WTC11 (cell line): Measurements from ENCODE around the gene ATP13A1. TPM values are rescaled to one million over a fixed set of nuclear protein-coding genes. Genes with fewer than 3 reads are reported as not detected.

ENCODE experiments used
- ATAC-seq: fragments of 200-7000 bp; cut with Tn5 transposase; 2 replicates; pipeline ENCODE4 v1.10.0; 2021; ENCODE audit warnings: mild to moderate bottlenecking, moderate library complexity
- CTCF ChIA-PET: fragments of 300-600 bp; sonication (Branson Sonifier 250); formaldehyde crosslinking; loops from one replicate; lab custom pipeline; 2021; ENCODE audit warnings: antibody characterized with exemption; lab: Charles Lee
- POLR2A ChIA-PET: fragments of 350-600 bp; sonication (Branson Sonifier 250); formaldehyde crosslinking; loops from one replicate; lab custom pipeline; 2021; ENCODE audit warnings: antibody characterized with exemption; lab: Charles Lee
- DNase-seq: peaks from one replicate; pipeline ENCODE4 v3.0.0; 2021; ENCODE audit warnings: low spot score
- H3K27ac Mint-ChIP-seq: 2 replicates; pipeline ENCODE4 v1.8.0; 2021; ENCODE audit warnings: mixed read lengths
- H3K27me3 Mint-ChIP-seq: 2 replicates; pipeline ENCODE4 v1.8.0; 2021; ENCODE audit warnings: low read depth, mild to moderate bottlenecking, moderate library complexity, mixed read lengths
- H3K36me3 Mint-ChIP-seq: 2 replicates; pipeline ENCODE4 v1.8.0; 2021; ENCODE audit warnings: mixed read lengths
- H3K4me1 Mint-ChIP-seq: 2 replicates; pipeline ENCODE4 v1.8.0; 2022; ENCODE audit warnings: mixed read lengths
- H3K4me3 Mint-ChIP-seq: 2 replicates; pipeline ENCODE4 v1.8.0; 2021; ENCODE audit warnings: mild to moderate bottlenecking, moderate library complexity, mixed read lengths
- H3K9me3 Mint-ChIP-seq: 2 replicates; pipeline ENCODE4 v1.8.0; 2021; ENCODE audit warnings: mixed read lengths
- CREB1 ChIP-seq: sonication (generic); formaldehyde crosslinking; IDR thresholded peaks from 2 replicates; pipeline ENCODE4 v1.8.0; 2023; ENCODE audit warnings: mild to moderate bottlenecking, missing genetic modification reagents
- FOXJ3 ChIP-seq: sonication (generic); formaldehyde crosslinking; IDR thresholded peaks from 2 replicates; pipeline ENCODE4 v1.9.0; 2021; ENCODE audit warnings: missing genetic modification reagents, mild to moderate bottlenecking, borderline replicate concordance
- IRF2 ChIP-seq: sonication (generic); formaldehyde crosslinking; IDR thresholded peaks from 2 replicates; pipeline ENCODE4 v1.8.0; 2022; ENCODE audit warnings: low read depth, missing genetic modification reagents, borderline replicate concordance
- NFYB ChIP-seq: sonication (generic); formaldehyde crosslinking; conservative IDR thresholded peaks from 2 replicates; pipeline ENCODE4 v1.8.0; 2022; ENCODE audit warnings: low read depth, missing genetic modification reagents
- RELA ChIP-seq: sonication (generic); formaldehyde crosslinking; IDR thresholded peaks from 2 replicates; pipeline ENCODE4 v1.8.1; 2022; ENCODE audit warnings: missing genetic modification reagents, mild to moderate bottlenecking, borderline replicate concordance
- SMAD3 ChIP-seq: sonication (generic); formaldehyde crosslinking; IDR thresholded peaks from 2 replicates; pipeline ENCODE4 v1.8.0; 2022; ENCODE audit warnings: missing genetic modification reagents, mild to moderate bottlenecking, borderline replicate concordance
- SMAD4 ChIP-seq: sonication (generic); formaldehyde crosslinking; IDR thresholded peaks from 2 replicates; pipeline ENCODE4 v1.8.0; 2022; ENCODE audit warnings: mild to moderate bottlenecking, missing genetic modification reagents
- SOX15 ChIP-seq: fragments of 250-450 bp; sonication (Bioruptor Pico); IDR thresholded peaks from 2 replicates; pipeline ENCODE4 v1.9.0; 2021; ENCODE audit warnings: mild to moderate bottlenecking
- TEAD4 ChIP-seq: sonication (generic); formaldehyde crosslinking; IDR thresholded peaks from 2 replicates; pipeline ENCODE4 v1.8.0; 2022; ENCODE audit warnings: mild to moderate bottlenecking, missing genetic modification reagents
- ZNF671 ChIP-seq: fragments of 250-450 bp; sonication (Bioruptor Pico); IDR thresholded peaks from 2 replicates; pipeline ENCODE4 v1.8.0; 2021; ENCODE audit warnings: mild to moderate bottlenecking
- total RNA-seq: library from RNA; stranded (reverse); gene quantifications from 3 replicates; pipeline ENCODE4 v1.2.3, GENCODE V29; 2021
- TF ChIP-seq, protein P1 (sequence below): sonication (generic); formaldehyde crosslinking; IDR thresholded peaks from 2 replicates; pipeline ENCODE4 v1.8.0; 2023; ENCODE audit warnings: missing genetic modification reagents
- TF ChIP-seq, protein P2 (sequence below): sonication (generic); formaldehyde crosslinking; conservative IDR thresholded peaks from 2 replicates; pipeline ENCODE4 v1.8.1; 2023; ENCODE audit warnings: mild to moderate bottlenecking, low read depth, missing genetic modification reagents, moderate library complexity
- TF ChIP-seq, protein P3 (sequence below): sonication (generic); formaldehyde crosslinking; IDR thresholded peaks from 2 replicates; pipeline ENCODE4 v1.8.0; 2022; ENCODE audit warnings: missing genetic modification reagents
- TF ChIP-seq, protein P4 (sequence below): fragments of 250-450 bp; sonication (Bioruptor Pico); IDR thresholded peaks from 2 replicates; pipeline ENCODE4 v2.1.2; 2022; ENCODE audit warnings: mild to moderate bottlenecking, moderate library complexity
- TF ChIP-seq, protein P5 (sequence below): sonication (generic); formaldehyde crosslinking; IDR thresholded peaks from 2 replicates; pipeline ENCODE4 v1.8.1; 2023; ENCODE audit warnings: mild to moderate bottlenecking, missing genetic modification reagents, moderate library complexity
- TF ChIP-seq, protein P6 (sequence below): fragments of 250-450 bp; sonication (Bioruptor Pico); IDR thresholded peaks from 2 replicates; pipeline ENCODE4 v1.8.0; 2021; ENCODE audit warnings: mild to moderate bottlenecking

ATP13A1 gene
- total RNA-seq, 1 experiment from 2014 or later, result 82.6 TPM

DNA sequence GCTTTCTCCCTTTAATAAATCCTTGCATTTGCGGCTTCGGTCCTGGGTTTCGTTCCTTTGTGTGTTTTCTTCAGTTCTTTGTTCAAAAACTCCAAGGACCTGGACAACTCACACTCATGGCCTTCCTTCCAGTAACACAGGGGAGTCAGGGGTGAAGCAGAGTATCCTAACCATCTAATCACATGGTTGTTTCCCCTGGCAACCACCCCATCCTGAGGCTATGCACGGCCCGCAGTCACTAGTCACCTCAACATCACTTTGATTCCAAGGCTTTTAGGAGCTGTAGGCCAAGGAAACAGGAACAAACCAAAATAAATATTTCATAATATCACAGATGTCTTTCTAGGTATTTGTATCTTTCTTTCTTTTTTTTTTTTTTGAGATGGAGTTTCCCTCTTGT, 34.1 kb upstream of the ATP13A1 start:
- H3K27ac Mint-ChIP-seq, result no peak overlapping the region
- no peaks in the 10 kb centered on the region for H3K27me3 Mint-ChIP-seq
- TF ChIP-seq RELA (CRISPR knock-in tag) (no peak), IRF2 (no peak), SOX15 (no peak), FOXJ3 (CRISPR knock-in tag) (no peak), SMAD3 (CRISPR knock-in tag) (no peak), NFYB (CRISPR knock-in tag) (no peak), CREB1 (CRISPR knock-in tag) (no peak)
- TF ChIP-seq, protein P1, sequence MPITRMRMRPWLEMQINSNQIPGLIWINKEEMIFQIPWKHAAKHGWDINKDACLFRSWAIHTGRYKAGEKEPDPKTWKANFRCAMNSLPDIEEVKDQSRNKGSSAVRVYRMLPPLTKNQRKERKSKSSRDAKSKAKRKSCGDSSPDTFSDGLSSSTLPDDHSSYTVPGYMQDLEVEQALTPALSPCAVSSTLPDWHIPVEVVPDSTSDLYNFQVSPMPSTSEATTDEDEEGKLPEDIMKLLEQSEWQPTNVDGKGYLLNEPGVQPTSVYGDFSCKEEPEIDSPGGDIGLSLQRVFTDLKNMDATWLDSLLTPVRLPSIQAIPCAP, result no peak
- TF ChIP-seq, protein P2, sequence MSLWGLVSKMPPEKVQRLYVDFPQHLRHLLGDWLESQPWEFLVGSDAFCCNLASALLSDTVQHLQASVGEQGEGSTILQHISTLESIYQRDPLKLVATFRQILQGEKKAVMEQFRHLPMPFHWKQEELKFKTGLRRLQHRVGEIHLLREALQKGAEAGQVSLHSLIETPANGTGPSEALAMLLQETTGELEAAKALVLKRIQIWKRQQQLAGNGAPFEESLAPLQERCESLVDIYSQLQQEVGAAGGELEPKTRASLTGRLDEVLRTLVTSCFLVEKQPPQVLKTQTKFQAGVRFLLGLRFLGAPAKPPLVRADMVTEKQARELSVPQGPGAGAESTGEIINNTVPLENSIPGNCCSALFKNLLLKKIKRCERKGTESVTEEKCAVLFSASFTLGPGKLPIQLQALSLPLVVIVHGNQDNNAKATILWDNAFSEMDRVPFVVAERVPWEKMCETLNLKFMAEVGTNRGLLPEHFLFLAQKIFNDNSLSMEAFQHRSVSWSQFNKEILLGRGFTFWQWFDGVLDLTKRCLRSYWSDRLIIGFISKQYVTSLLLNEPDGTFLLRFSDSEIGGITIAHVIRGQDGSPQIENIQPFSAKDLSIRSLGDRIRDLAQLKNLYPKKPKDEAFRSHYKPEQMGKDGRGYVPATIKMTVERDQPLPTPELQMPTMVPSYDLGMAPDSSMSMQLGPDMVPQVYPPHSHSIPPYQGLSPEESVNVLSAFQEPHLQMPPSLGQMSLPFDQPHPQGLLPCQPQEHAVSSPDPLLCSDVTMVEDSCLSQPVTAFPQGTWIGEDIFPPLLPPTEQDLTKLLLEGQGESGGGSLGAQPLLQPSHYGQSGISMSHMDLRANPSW (CRISPR knock-in tag), result no peak
- TF ChIP-seq, protein P3, sequence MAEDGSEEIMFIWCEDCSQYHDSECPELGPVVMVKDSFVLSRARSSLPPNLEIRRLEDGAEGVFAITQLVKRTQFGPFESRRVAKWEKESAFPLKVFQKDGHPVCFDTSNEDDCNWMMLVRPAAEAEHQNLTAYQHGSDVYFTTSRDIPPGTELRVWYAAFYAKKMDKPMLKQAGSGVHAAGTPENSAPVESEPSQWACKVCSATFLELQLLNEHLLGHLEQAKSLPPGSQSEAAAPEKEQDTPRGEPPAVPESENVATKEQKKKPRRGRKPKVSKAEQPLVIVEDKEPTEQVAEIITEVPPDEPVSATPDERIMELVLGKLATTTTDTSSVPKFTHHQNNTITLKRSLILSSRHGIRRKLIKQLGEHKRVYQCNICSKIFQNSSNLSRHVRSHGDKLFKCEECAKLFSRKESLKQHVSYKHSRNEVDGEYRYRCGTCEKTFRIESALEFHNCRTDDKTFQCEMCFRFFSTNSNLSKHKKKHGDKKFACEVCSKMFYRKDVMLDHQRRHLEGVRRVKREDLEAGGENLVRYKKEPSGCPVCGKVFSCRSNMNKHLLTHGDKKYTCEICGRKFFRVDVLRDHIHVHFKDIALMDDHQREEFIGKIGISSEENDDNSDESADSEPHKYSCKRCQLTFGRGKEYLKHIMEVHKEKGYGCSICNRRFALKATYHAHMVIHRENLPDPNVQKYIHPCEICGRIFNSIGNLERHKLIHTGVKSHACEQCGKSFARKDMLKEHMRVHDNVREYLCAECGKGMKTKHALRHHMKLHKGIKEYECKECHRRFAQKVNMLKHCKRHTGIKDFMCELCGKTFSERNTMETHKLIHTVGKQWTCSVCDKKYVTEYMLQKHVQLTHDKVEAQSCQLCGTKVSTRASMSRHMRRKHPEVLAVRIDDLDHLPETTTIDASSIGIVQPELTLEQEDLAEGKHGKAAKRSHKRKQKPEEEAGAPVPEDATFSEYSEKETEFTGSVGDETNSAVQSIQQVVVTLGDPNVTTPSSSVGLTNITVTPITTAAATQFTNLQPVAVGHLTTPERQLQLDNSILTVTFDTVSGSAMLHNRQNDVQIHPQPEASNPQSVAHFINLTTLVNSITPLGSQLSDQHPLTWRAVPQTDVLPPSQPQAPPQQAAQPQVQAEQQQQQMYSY (CRISPR knock-in tag), result no peak
- POLR2A ChIA-PET, result no interaction called here
- no peak for DNase-seq
- no peaks in the 10 kb centered on the region for H3K4me1 Mint-ChIP-seq
- peaks cover 8% of the 10 kb centered on the region; the same call in 1 of the 2 replicates for H3K9me3 Mint-ChIP-seq
- no peak overlapping the region for H3K4me3 Mint-ChIP-seq
- H3K36me3 Mint-ChIP-seq, result no peaks in the 10 kb centered on the region
- ATAC-seq, result no peak
- CTCF ChIA-PET, result interaction anchor here (1.5 kb wide), 1 partner anchor 124 kb away, joined by 3 read pairs; the partner anchor contains the start of gene ZNF506

DNA sequence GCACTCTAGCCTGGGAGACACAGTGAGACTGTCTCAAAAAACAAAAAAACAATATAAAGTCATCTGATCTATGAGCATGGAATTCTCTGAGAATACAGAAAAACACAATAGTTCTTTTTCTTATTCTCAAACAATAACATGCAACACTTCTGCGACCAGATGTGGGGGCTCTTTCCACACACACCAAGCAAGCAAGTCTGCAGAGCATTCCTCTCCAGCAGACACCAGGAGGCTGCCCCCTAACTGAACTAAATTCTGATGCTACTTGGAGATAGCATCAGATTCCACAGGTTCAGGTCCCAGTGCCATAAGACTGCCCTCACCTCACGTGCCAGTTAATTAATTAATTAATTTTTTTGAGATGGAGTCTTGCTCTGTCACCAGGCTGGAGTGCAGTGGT, 32.9 kb upstream of the ATP13A1 start:
- H3K27me3 Mint-ChIP-seq, result no peaks in the 10 kb centered on the region
- no peak overlapping the region for H3K27ac Mint-ChIP-seq
- H3K9me3 Mint-ChIP-seq, result 0 out of 2 replicates have a peak, but pooled peaks cover 8% of the 10 kb centered on the region
- peak; percentile 85 for ATAC-seq
- peak; percentile 27 for DNase-seq
- no peaks in the 10 kb centered on the region for H3K36me3 Mint-ChIP-seq
- CTCF ChIA-PET, result interaction anchor here (0.7 to 1.5 kb wide), 4 partner anchors 28 to 260 kb away, joined by 3 to 6 read pairs (median 4); partner anchors contain the start of gene ZNF506
- TF ChIP-seq, protein P4, sequence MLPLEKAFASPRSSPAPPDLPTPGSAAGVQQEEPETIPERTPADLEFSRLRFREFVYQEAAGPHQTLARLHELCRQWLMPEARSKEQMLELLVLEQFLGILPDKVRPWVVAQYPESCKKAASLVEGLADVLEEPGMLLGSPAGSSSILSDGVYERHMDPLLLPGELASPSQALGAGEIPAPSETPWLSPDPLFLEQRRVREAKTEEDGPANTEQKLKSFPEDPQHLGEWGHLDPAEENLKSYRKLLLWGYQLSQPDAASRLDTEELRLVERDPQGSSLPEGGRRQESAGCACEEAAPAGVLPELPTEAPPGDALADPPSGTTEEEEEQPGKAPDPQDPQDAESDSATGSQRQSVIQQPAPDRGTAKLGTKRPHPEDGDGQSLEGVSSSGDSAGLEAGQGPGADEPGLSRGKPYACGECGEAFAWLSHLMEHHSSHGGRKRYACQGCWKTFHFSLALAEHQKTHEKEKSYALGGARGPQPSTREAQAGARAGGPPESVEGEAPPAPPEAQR (CRISPR knock-in tag), result no peak
- TF ChIP-seq TEAD4 (CRISPR knock-in tag) (no peak), SMAD4 (CRISPR knock-in tag) (no peak), ZNF671 (CRISPR knock-in tag) (no peak)
- TF ChIP-seq, protein P5, sequence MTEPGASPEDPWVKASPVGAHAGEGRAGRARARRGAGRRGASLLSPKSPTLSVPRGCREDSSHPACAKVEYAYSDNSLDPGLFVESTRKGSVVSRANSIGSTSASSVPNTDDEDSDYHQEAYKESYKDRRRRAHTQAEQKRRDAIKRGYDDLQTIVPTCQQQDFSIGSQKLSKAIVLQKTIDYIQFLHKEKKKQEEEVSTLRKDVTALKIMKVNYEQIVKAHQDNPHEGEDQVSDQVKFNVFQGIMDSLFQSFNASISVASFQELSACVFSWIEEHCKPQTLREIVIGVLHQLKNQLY (CRISPR knock-in tag), result no peak
- TF ChIP-seq, protein P6, sequence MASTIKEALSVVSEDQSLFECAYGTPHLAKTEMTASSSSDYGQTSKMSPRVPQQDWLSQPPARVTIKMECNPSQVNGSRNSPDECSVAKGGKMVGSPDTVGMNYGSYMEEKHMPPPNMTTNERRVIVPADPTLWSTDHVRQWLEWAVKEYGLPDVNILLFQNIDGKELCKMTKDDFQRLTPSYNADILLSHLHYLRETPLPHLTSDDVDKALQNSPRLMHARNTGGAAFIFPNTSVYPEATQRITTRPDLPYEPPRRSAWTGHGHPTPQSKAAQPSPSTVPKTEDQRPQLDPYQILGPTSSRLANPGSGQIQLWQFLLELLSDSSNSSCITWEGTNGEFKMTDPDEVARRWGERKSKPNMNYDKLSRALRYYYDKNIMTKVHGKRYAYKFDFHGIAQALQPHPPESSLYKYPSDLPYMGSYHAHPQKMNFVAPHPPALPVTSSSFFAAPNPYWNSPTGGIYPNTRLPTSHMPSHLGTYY (CRISPR knock-in tag), result no peak
- H3K4me3 Mint-ChIP-seq, result no peak overlapping the region
- POLR2A ChIA-PET, result no interaction called here
- no peaks in the 10 kb centered on the region for H3K4me1 Mint-ChIP-seq
